Measurements from ENCODE around the gene POC1A.

POC1A gene

DNA sequence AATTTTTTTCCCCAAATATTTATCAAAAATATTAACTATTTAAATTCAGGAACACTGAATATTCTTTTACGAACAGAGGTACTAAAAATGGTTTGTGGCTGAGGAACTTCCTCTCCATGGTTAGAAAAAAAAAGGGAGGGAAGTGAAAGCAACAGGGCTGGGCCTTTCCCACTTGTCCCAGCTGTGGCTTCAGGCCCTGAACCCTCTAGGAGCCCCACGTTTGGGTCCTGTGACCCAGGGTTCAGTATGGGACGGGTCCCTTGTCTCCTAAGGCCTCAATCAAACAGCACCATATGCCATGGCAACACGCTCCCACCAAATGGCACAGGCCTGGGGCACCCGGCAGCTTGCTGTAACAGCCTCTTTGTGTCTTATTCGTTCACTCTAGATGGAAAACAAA, 32.4 kb downstream of the POC1A start:
- no peak overlapping the region for H3K4me3 ChIP-seq (IDR thresholded peaks at IDR 0.05; ENCODE audit: insufficient read depth, low read depth, low read length)
- no peak overlapping the region for H3K4me2 ChIP-seq
- no peak overlapping the region for H2AFZ ChIP-seq (ENCODE audit: low read depth)
- no peaks in the 10 kb centered on the region for H3K4me1 ChIP-seq (ENCODE audit: low read depth, poor library complexity, severe bottlenecking)
- no peaks in the 10 kb centered on the region for H4K20me1 ChIP-seq (ENCODE audit: insufficient read depth)
- no peak overlapping the region for H3K27ac ChIP-seq
- TF ChIP-seq, protein P1, sequence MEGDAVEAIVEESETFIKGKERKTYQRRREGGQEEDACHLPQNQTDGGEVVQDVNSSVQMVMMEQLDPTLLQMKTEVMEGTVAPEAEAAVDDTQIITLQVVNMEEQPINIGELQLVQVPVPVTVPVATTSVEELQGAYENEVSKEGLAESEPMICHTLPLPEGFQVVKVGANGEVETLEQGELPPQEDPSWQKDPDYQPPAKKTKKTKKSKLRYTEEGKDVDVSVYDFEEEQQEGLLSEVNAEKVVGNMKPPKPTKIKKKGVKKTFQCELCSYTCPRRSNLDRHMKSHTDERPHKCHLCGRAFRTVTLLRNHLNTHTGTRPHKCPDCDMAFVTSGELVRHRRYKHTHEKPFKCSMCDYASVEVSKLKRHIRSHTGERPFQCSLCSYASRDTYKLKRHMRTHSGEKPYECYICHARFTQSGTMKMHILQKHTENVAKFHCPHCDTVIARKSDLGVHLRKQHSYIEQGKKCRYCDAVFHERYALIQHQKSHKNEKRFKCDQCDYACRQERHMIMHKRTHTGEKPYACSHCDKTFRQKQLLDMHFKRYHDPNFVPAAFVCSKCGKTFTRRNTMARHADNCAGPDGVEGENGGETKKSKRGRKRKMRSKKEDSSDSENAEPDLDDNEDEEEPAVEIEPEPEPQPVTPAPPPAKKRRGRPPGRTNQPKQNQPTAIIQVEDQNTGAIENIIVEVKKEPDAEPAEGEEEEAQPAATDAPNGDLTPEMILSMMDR (conservative IDR thresholded peaks at IDR 0.05; ENCODE audit: low read depth, low read length), result no peak
- H3K27me3 ChIP-seq (ENCODE audit: insufficient read depth, low read depth), result no peaks in the 10 kb centered on the region
- no peak overlapping the region for H3K9ac ChIP-seq
- H3K79me2 ChIP-seq (ENCODE audit: insufficient read depth, low read depth), result no peaks in the 10 kb centered on the region
- no peaks in the 10 kb centered on the region for H3K36me3 ChIP-seq (ENCODE audit: insufficient read depth)

DNA sequence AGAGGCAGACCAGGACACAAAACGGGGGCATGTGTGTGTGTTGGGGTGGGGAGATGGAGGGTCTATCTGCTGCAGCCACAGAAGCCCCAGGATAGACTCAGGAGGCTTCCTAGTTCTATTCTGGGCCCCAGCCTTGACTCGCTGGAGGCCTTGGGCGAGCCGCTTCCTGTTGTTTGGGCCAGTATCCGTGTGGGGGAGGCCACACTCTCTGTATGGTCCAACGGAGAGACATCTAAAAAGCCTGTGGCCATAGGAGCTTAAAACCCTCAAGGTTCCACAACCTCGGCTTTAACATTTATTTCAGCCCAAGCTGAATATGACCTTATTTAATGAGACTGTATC, 32.8 kb downstream of the POC1A start:
- Histone ChIP-seq H3K4me3 (IDR thresholded peaks at IDR 0.05; ENCODE audit: insufficient read depth, low read depth, low read length) (no peak overlapping the region), H3K4me1 (ENCODE audit: low read depth, poor library complexity, severe bottlenecking) (no peaks in the 10 kb centered on the region), H3K79me2 (ENCODE audit: insufficient read depth, low read depth) (no peaks in the 10 kb centered on the region), H3K27ac (no peak overlapping the region), H4K20me1 (ENCODE audit: insufficient read depth) (no peaks in the 10 kb centered on the region), H3K9ac (no peak overlapping the region), H3K27me3 (ENCODE audit: insufficient read depth, low read depth) (no peaks in the 10 kb centered on the region), H3K4me2 (no peak overlapping the region), H2AFZ (ENCODE audit: low read depth) (no peak overlapping the region), H3K36me3 (ENCODE audit: insufficient read depth) (no peaks in the 10 kb centered on the region)
- TF ChIP-seq, protein P1 (conservative IDR thresholded peaks at IDR 0.05; ENCODE audit: low read depth, low read length), result no peak

DNA sequence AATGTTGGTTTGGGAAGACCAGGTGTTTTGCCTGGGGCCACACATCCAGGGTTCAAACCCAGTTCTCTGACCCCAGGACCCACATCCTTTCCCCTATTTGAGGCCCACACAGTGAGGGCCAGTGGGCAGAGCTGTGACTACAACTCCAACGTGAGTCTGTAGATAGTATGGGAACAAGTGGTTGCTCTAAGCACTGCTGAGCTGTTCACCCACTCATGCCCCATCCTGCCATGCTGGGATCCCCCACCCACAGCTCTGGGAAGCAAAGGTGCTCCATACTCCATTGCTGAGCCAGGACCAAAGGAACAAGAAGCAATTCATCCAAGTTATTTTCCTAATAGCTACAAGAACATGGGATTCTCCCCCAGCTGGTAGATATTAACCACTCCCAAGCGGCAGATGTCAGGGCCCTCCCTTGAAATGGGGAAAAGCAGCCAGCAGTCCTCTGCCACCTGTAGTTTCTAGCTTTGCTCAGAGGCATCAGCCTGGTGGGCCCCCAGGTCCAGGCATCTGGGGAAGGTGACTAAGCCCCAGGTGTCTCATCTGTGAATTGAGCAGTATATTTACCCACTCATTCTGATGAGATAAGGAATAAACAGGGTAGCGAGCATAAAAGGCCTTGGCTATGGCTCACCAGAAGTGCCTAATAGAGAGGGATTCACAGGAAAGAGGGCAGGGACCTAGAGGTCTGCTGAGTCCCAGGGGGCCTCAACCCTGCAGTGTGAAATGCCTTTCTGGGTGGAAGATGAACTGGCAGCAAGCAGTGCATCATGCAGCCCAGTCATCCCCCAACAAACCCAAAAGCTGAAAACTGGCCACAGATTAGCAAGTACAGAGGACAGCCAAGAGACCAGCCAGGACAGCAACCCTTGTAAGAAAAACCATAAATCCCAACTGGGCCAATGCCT, 33.4 kb downstream of the POC1A start:
- Histone ChIP-seq H3K4me2 (no peak overlapping the region), H3K4me1 (ENCODE audit: low read depth, poor library complexity, severe bottlenecking) (no peaks in the 10 kb centered on the region), H3K27me3 (ENCODE audit: insufficient read depth, low read depth) (no peaks in the 10 kb centered on the region), H3K79me2 (ENCODE audit: insufficient read depth, low read depth) (no peaks in the 10 kb centered on the region), H3K9ac (no peak overlapping the region), H4K20me1 (ENCODE audit: insufficient read depth) (no peaks in the 10 kb centered on the region), H2AFZ (ENCODE audit: low read depth) (no peak overlapping the region), H3K4me3 (IDR thresholded peaks at IDR 0.05; ENCODE audit: insufficient read depth, low read depth, low read length) (no peak overlapping the region), H3K36me3 (ENCODE audit: insufficient read depth) (no peaks in the 10 kb centered on the region), H3K27ac (no peak overlapping the region)
- TF ChIP-seq, protein P1 (conservative IDR thresholded peaks at IDR 0.05; ENCODE audit: low read depth, low read length), result no peak

DNA sequence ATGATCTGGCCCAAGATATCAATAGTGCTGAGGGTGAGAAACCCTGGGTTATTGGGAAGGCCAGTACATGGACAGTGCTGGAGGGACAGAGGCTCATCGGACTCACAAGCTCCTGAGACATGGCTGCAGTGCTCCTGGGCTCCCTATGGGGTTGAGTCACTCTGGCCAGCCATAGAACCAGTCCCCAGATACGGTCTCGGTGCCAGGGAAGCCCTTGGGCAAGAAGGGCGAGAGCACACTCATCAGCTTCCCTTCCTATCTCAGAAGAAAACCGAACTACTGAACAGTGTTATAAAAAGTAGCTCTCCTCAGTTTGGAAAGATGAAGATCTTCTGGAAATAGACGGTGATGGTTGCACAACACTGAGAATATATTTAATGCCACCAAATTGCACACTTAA, 34.4 kb downstream of the POC1A start:
- no peaks in the 10 kb centered on the region for H3K27me3 ChIP-seq (ENCODE audit: insufficient read depth, low read depth)
- no peak overlapping the region for H3K4me3 ChIP-seq (IDR thresholded peaks at IDR 0.05; ENCODE audit: insufficient read depth, low read depth, low read length)
- no peak overlapping the region for H3K4me2 ChIP-seq
- H3K36me3 ChIP-seq (ENCODE audit: insufficient read depth), result no peaks in the 10 kb centered on the region
- no peaks in the 10 kb centered on the region for H3K79me2 ChIP-seq (ENCODE audit: insufficient read depth, low read depth)
- no peak overlapping the region for H3K9ac ChIP-seq
- H3K4me1 ChIP-seq (ENCODE audit: low read depth, poor library complexity, severe bottlenecking), result no peaks in the 10 kb centered on the region
- no peaks in the 10 kb centered on the region for H4K20me1 ChIP-seq (ENCODE audit: insufficient read depth)
- H3K27ac ChIP-seq, result no peak overlapping the region
- TF ChIP-seq, protein P1 (conservative IDR thresholded peaks at IDR 0.05; ENCODE audit: low read depth, low read length), result no peak
- no peak overlapping the region for H2AFZ ChIP-seq (ENCODE audit: low read depth)

Data from KMS-11 (cell line).